HEK293T (cell line): ENCODE data around the gene SUSD6.

ENCODE experiments used
- ARNT ChIP-seq: fragments of 450-650 bp; IDR thresholded peaks from 2 replicates; pipeline ENCODE4 v1.6.1; 2017; ENCODE audit warnings: mild to moderate bottlenecking
- BHLHE40 ChIP-seq: fragments of 450-650 bp; IDR thresholded peaks from 2 replicates; pipeline ENCODE4 v1.6.1; 2016; ENCODE audit warnings: mild to moderate bottlenecking, moderate library complexity, borderline replicate concordance
- ELF4 ChIP-seq: fragments of 450-650 bp; IDR thresholded peaks from 2 replicates; pipeline ENCODE4 v1.6.1; 2017; ENCODE audit warnings: antibody characterized with exemption
- FOXA1 ChIP-seq: fragments of 450-650 bp; IDR thresholded peaks from 2 replicates; pipeline ENCODE4 v1.6.1; 2016; ENCODE audit warnings: mild to moderate bottlenecking
- FOXK2 ChIP-seq: fragments of 450-650 bp; IDR thresholded peaks from 2 replicates; pipeline ENCODE4 v1.6.1; 2016; ENCODE audit warnings: mild to moderate bottlenecking
- FOXM1 ChIP-seq: fragments of 450-650 bp; IDR thresholded peaks from 2 replicates; pipeline ENCODE4 v1.6.1; 2017; ENCODE audit warnings: mild to moderate bottlenecking, borderline replicate concordance
- HDGF ChIP-seq: fragments of 450-650 bp; IDR thresholded peaks from 2 replicates; pipeline ENCODE4 v1.6.1; 2017; ENCODE audit warnings: antibody characterized with exemption, borderline replicate concordance
- LEF1 ChIP-seq: fragments of 450-650 bp; IDR thresholded peaks from 2 replicates; pipeline ENCODE4 v1.6.1; 2017; ENCODE audit warnings: mild to moderate bottlenecking, borderline replicate concordance
- SP1 ChIP-seq: fragments of 450-650 bp; IDR thresholded peaks from 2 replicates; pipeline ENCODE4 v1.6.1; 2017
- SUZ12 ChIP-seq: fragments of 450-650 bp; IDR thresholded peaks from 2 replicates; pipeline ENCODE4 v1.6.1; 2016; ENCODE audit warnings: mild to moderate bottlenecking
- TARDBP ChIP-seq: fragments of 450-650 bp; IDR thresholded peaks from 2 replicates; pipeline ENCODE4 v1.6.1; 2016
- ZNF384 ChIP-seq: fragments of 450-650 bp; IDR thresholded peaks from 2 replicates; pipeline ENCODE4 v1.6.1; 2016
- TF ChIP-seq, protein P1 (sequence below): fragments of 450-650 bp; IDR thresholded peaks from 2 replicates; pipeline ENCODE4 v1.6.1; 2016

DNA sequence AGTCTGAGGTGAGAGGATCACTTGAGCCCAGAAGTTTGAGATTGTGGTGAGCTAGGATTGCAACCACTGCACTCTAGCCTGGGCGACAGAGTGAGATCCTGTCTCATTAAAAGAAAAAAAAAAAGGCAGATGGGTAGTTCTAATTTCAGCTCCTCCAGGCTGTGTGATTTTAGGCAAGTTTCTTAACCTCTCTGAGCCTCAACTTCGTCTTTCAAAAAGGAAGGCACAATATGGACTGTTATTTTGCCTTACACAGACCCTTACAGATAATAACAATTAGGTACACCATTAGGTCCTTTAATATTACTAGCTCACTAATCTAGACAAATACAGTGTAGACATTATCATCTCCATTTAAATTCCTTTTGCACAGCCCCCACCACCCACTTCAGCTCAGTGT lies 31.9 kb upstream of the SUSD6 start:
- no peak for TF ChIP-seq TARDBP
- no peak for TF ChIP-seq SP1
- no peak for TF ChIP-seq HDGF
- no peak for TF ChIP-seq ARNT
- no peak for TF ChIP-seq FOXK2
- TF ChIP-seq ELF4: no peak
- TF ChIP-seq, protein P1, sequence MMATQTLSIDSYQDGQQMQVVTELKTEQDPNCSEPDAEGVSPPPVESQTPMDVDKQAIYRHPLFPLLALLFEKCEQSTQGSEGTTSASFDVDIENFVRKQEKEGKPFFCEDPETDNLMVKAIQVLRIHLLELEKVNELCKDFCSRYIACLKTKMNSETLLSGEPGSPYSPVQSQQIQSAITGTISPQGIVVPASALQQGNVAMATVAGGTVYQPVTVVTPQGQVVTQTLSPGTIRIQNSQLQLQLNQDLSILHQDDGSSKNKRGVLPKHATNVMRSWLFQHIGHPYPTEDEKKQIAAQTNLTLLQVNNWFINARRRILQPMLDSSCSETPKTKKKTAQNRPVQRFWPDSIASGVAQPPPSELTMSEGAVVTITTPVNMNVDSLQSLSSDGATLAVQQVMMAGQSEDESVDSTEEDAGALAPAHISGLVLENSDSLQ: no peak
- TF ChIP-seq BHLHE40: no peak
- TF ChIP-seq LEF1: no peak
- no peak for TF ChIP-seq ZNF384
- TF ChIP-seq SUZ12: no peak
- TF ChIP-seq FOXA1: no peak
- no peak for TF ChIP-seq FOXM1
